ENCODE data around the gene ATP5ME. TPM values are rescaled to one million over a fixed set of nuclear protein-coding genes. Genes with fewer than 3 reads are reported as not detected.

Gene ATP5ME
- total and polyA plus RNA-seq, 2 of the 13 experiments (the other 11 are each of a cell fraction or from before 2014, with no cell fraction given) = 305 to 753 TPM

GRCh38 chr4:705278-706082 lies 31.4 kb upstream of the ATP5ME start, which contains the start of gene PCGF3 (continued):
- TF ChIP-seq RFX5 (IDR thresholded peaks at IDR 0.05; ENCODE audit: low read depth, low read length) (no peak), ZNF17 (CRISPR knock-in tag; IDR thresholded peaks at IDR 0.05) (no peak), ZNF333 (CRISPR knock-in tag; IDR thresholded peaks at IDR 0.05; ENCODE audit: borderline replicate concordance) (no peak), SMARCC2 (IDR thresholded peaks at IDR 0.05) (no peak), ZBTB20 (CRISPR knock-in tag; IDR thresholded peaks at IDR 0.05; ENCODE audit: borderline replicate concordance, low read depth) (no peak), SIX4 (CRISPR knock-in tag; IDR thresholded peaks at IDR 0.05) (no peak), ZNF619 (CRISPR knock-in tag; IDR thresholded peaks at IDR 0.05) (no peak), ZHX2 (IDR thresholded peaks at IDR 0.05; ENCODE audit: low read depth) (no peak), ZHX2 (CRISPR knock-in tag; IDR thresholded peaks at IDR 0.05; ENCODE audit: borderline replicate concordance) (no peak), ZNF660 (CRISPR knock-in tag; IDR thresholded peaks at IDR 0.05; ENCODE audit: borderline replicate concordance, low read depth) (no peak), THAP7 (CRISPR knock-in tag; IDR thresholded peaks at IDR 0.05) (no peak), ZNF530 (CRISPR knock-in tag; IDR thresholded peaks at IDR 0.05; ENCODE audit: low read depth) (no peak), SMC3 (IDR thresholded peaks at IDR 0.05; ENCODE audit: low read length) (no peak), ZNF503 (CRISPR knock-in tag; IDR thresholded peaks at IDR 0.05) (no peak), ZIK1 (CRISPR knock-in tag; IDR thresholded peaks at IDR 0.05; ENCODE audit: borderline replicate concordance, low read depth) (peak; percentile 24; the same call in 1 of the 2 replicates), ZNF512B (CRISPR knock-in tag; IDR thresholded peaks at IDR 0.05; ENCODE audit: borderline replicate concordance) (no peak), ZNF644 (CRISPR knock-in tag; IDR thresholded peaks at IDR 0.05; ENCODE audit: low read depth) (no peak), SNAPC5 (CRISPR knock-in tag; IDR thresholded peaks at IDR 0.05; ENCODE audit: borderline replicate concordance) (no peak)

Measured in HepG2 (cell line).